Right lung (tissue), 5 donors: Measurements from ENCODE around the gene CELF2. TPM values are rescaled to one million over a fixed set of nuclear protein-coding genes. Genes with fewer than 3 reads are reported as not detected.

Experiments used
- DNase-seq, 2 donors: peaks; one replicate each; pipeline ENCODE4 v3.0.0-alpha.2; 2013
- polyA plus RNA-seq, 5 donors: library from polyadenylated mRNA; unstranded; fragments of 120-200 nt; gene quantifications; one replicate each; pipeline versions ENCODE4 v1.2.1 to v1.2.3, GENCODE V29; 2013; ENCODE audit warnings: inconsistent platforms in 1 of 5, low replicate concordance in 1 of 5; ENCODE audit not compliant: insufficient read length in 5 of 5, insufficient read depth in 1 of 5

CELF2 gene
- polyA plus RNA-seq, 5 donors: 40.6 to 73.4 (median 59.8) TPM

DNA sequence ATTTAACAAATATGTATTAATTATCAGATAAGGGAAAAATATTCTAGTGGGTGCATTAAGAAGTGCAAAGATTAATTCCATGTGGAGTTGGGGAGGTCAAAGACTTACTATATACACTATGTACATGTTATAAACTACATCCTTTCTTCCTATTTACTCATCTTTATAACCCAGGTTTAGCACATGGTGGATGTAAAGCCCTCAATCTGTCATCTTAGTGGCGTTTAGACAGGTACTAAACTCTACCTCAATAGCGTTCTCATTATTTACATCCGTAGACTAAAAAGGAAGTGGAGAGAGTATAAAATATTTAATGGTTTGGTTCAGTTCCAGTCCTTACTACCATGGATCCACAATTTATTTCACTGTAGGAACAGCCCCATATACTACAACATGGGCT, 14.8 kb upstream of the CELF2 start:
- DNase-seq: no peak

DNA sequence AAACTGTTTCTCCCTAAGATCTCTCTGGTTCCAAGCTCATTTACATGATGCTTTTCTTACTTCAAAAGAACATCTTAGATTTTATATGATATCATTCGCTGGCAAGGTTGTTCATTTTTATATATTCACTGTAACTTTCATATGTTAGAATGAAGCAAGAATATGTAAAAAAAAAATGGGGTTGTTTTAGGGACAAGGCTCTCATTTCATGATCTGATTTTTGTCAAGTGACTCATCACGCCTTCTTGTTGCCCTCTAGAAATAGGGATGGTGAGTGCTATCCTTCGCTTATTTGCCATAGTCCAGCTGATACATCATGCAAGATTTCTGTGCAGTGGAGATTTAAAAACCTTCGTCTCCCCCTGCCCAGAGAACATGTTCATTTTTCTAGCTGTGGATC, 14.0 kb upstream of the CELF2 start:
- DNase-seq: no peak

DNA sequence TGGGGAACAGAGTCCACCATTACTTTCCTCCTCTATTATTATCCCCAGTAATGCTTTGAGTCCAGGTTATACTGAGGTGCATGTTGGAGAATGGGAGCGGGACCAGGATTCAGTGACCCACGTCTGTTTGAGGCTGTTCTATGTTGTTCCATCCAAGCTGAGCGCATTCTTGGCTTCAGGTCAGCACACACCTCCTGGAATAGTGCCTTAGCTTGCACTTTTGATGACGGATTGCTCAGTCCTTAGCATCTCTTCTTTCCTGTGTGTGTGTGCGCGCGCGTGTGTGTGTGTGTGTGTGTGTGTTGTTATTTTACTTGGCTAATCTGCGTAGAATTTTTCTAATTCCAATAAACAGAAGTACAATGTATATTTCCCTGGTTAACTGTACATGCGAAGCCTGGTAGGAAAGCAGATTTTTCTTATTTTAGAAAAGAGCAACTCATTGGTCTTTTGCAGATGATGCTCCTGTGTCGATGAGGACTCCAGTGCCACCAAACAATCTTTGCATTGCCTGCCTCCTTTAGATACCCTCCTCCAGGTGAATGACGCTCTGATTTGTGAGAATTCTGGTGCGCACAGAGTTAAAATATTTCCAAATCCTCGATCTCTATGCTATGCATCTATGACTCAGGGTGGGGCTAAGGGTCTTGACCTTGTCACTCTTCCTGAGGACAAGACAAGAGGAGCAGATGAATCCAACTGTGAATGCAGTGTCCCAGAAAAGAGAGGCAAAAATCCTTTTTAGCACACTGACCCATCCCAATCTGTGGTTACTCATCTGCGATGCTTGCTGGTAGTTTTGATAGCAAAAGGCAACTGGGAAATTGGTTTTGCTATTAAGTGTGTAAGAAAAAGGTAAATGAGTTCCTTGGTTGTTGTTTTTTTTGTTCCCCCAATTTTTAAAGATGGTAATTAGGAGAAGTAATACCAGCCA, 13.3 kb upstream of the CELF2 start:
- DNase-seq: no peak

- DNase-seq: no peak
Measured at GRCh38 chr10:11005725-11006427, 11.8 kb upstream of the CELF2 start.

- DNase-seq: no peak
Measured at GRCh38 chr10:11006428-11006825, 11.2 kb upstream of the CELF2 start.

- no peak for DNase-seq
Measured at GRCh38 chr10:11007476-11008020, 10.1 kb upstream of the CELF2 start.

DNA sequence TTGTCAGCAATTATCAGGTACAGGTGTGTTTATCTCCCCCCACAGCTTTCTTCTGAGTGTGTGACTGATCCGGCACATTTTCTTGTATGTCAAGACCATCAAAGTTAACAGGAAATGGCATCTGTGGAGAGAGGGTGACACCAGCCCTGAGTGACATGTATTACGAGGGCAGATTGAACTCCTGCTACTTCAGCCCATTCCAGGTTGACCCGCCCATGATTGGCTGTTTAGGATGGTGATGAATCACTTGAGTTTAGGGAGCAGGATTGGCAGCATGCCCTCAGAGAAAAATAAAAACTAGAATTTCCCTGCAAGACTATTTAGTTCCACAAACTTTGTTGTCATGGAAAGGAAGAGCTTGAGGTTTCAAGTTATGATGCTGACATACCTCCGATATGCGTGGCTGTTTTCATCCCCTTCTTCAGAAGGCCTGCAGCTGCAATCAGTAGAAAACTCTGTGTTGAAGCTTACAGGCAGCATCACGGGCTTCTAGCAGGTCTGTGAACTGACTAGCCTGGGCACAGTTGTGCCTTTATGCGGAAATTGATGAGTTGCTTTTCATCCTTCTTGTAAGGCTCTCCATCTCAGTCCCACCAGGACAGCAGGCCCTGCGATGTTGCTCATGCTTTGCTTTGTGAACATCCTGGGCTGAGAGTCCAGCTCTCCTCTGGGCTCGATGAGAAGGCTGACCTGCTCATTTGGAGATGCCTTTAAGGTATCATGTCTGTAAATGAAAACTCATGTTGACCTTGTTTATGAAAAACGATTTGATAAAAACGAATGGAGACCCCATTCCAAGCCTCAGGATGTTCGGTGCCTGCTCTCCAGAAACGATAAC, 8.0 kb upstream of the CELF2 start:
- no peak for DNase-seq

GRCh38 chr10:11010582-11010981, 7.1 kb upstream of the CELF2 start:
- no peak for DNase-seq

GRCh38 chr10:11011436-11011835, 6.2 kb upstream of the CELF2 start:
- DNase-seq: no peak

GRCh38 chr10:11011984-11012383, 5.7 kb upstream of the CELF2 start:
- DNase-seq: no peak

- peak in 1 of 2 donors; percentile 23 for DNase-seq
Measured at GRCh38 chr10:11012421-11013295, 5.0 kb upstream of the CELF2 start.

DNA sequence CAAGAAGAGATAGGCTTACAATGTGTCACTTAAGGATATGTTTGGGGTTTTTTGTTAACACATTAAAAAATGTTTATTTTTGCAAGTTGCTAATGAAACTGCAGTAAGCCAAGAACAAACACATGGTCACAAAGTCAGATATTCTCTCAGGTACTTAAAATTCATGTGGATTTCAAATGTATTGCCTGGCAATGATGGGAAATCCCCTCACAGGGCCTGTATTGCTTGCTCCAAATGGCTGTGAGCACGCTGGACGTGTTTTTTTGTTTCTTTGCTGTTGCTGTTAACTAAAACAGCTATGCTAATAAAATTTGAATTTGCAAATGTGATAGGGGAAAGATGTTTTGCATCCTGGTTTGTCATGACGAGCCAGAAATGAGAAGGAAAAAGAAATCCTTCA, 3.8 kb upstream of the CELF2 start:
- DNase-seq: no peak

DNA sequence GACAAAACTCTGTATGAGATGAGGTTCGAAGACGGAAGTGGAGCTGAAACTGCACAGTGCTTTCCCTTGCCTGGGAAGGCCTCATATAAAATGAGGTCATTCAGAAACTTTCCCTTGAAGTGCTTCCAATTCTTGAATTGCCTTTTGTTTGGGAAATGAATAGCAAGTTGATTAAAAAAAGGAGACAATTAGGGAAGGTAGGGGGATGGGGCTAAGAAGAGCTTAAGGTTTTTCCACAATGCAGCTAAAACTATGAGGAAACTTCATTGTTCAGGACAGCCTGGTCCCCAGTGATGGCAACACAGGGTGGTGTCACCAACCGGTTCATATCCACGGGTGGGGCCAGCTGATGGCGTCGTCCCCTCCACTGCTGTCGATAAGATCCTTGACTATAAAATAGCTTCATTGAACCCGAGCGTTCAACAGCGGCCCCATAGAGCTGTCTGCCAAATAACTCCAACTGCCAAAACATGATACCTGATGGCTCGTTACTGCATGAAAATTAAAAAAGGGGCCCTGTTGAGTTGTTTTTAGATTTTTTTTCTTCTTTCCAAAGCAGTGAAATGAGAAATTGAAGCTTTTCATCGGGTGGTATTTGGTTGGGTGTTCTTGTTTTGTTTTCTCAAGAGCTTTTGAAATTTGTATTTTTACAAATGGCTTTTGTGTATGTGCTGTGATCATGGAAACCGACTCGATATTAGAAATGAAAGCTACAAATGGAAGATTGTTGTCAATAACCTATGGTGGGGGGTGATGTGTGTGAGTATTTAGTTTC, 2.8 kb upstream of the CELF2 start:
- DNase-seq: peak in 1 of 2 donors; percentile 48

DNA sequence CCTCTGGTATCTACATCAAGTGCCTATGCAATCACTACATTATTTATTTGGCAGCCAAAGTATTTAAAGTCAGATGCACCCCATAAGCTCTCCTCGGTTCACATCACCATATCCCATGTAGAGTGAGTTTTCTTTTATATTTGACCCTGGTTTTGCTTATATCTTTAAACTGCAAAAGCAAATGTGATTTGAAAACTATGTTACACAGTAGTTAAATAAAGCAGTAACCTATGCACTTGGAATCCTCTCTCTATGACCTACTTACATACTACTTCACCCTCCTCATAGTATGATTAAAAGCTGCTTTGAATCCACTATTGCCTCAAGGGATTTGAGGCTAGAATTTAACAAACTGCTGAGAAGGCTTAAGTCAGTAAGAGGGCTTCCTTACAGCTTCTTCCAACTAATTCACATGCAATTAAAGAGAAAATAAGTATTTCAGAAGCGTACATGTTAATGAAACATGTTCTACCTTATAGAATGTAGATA, 2.2 kb upstream of the CELF2 start:
- DNase-seq: no peak

GRCh38 chr10:11017000-11017569, 587 bp upstream of the CELF2 start:
- DNase-seq: no peak

GRCh38 chr10:11018432-11018841, 765 bp downstream of the CELF2 start:
- DNase-seq: no peak

DNA sequence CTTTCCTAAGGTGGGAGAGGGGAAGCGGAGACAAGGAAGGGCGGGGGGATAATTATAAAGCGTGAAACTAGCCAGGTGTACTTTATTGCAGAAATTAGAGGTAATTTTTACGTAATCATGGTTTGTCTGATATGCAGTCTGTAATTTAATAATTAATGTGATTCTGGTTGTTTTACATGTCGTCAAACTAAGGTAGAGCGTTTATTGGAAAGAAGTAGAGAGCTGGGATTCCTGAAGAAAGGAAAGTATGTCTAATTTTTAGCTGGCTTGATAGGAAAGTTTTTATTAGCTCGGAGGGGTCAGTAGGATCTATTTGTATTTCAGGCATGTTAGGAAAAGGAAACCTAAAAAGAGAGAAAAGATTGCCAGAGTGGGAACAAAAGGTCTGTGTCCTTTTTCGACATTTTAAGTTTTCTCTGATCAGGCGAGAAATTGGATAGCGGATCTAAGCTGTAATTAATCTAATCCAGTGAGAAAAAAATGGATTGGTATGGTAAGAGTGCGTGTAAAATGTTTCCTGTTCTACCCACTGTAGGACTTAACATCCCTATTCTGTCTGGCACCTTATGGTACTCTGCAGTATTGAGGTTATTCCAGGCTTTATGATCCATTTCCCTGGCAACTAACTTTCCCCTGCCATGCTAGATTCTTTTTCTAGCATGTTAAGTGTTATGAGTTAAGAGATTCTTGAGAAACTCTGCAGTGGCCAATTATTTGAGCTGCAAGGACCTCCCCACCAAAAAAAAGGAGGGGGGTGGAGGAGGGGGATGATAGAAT, 1.4 kb downstream of the CELF2 start:
- DNase-seq: no peak

GRCh38 chr10:11019724-11020547, 2.3 kb downstream of the CELF2 start:
- DNase-seq: no peak
